HepG2 (cell line): Measurements from ENCODE around the gene CD300LF. TPM values are rescaled to one million over a fixed set of nuclear protein-coding genes. Genes with fewer than 3 reads are reported as not detected.

Source experiments
- ATAC-seq: fragments of 200-7000 bp; cut with Tn5 transposase; 3 replicates; pipeline ENCODE4 v1.9.1; 2020; ENCODE audit warnings: mild to moderate bottlenecking, moderate library complexity
- BruUV-seq: library from RNA; stranded (reverse); fragments of 400-500 nt; replicated peaks from 2 replicates; lab custom pipeline; 2021; lab: Mats Ljungman, UMichigan
- CTCF ChIA-PET: fragments of 300-600 bp; formaldehyde crosslinking; extraction: SDS; loops from one replicate; lab custom pipeline; 2021; ENCODE audit warnings: low total read pairs, inconsistent platforms, low intra/inter-chr PET ratio; lab: Yijun Ruan, JAX
- POLR2A ChIA-PET: fragments of 350-600 bp; sonication (Branson Sonifier 250); formaldehyde crosslinking; loops from one replicate; lab custom pipeline; 2020; ENCODE audit warnings: antibody characterized with exemption, inconsistent platforms; lab: Yijun Ruan, JAX
- DNase-seq: peaks from one replicate; pipeline ENCODE4 v3.0.0-alpha.2; 2015; ENCODE audit warnings: low spot score
- FAIRE-seq: peaks from 3 replicates; lab custom pipeline; 2011; peaks lifted over from hg19 to GRCh38; lab: Jason Lieb, UNC
- H2AFZ ChIP-seq: one replicate; pipeline ENCODE4 v1.6.1; 2011; ENCODE audit warnings: low read length, inconsistent platforms
- H3K27ac ChIP-seq: fragments of 300-600 bp; 3 replicates; pipeline ENCODE4 v1.8.0; 2011; ENCODE audit warnings: mixed run types, mild to moderate bottlenecking, mixed read lengths, low read length, inconsistent platforms; ENCODE audit not compliant: insufficient read depth; ENCODE audit errors: extremely low read length
- H3K27me3 ChIP-seq, 2 experiments: fragments of 200-600 bp in 1 of 2; 2 replicates in 1 of 2; 3 replicates in 1 of 2; pipeline versions ENCODE4 v1.6.0 to v1.8.0; 2011; ENCODE audit warnings: low read length in 2 of 2, mild to moderate bottlenecking in 2 of 2, moderate library complexity in 2 of 2, inconsistent platforms in 1 of 2; ENCODE audit not compliant: insufficient read depth in 2 of 2, control insufficient read depth in 1 of 2
- H3K36me3 ChIP-seq, 2 experiments: fragments of 200-600 bp in 1 of 2; replicated peaks in 1 of 2; 2 replicates in 1 of 2; 3 replicates in 1 of 2; pipeline versions ENCODE4 v1.5.1 to v1.8.0; 2011; ENCODE audit warnings: low read length in 2 of 2, inconsistent platforms in 1 of 2; ENCODE audit not compliant: insufficient read depth in 2 of 2, control insufficient read depth in 1 of 2
- H3K4me1 ChIP-seq: 2 replicates; pipeline ENCODE4 v1.5.1; 2012; ENCODE audit warnings: low read length, inconsistent platforms; ENCODE audit not compliant: insufficient read depth
- H3K4me2 ChIP-seq: 2 replicates; pipeline ENCODE4 v1.6.0; 2011; ENCODE audit warnings: low read depth, low read length, inconsistent platforms
- H3K4me3 ChIP-seq, 3 experiments: fragments of 200-600 bp in 1 of 3; sonication (generic), shearing (Covaris generic) in 1 of 3; replicated peaks in 1 of 3; 2 replicates each; pipeline ENCODE4 v1.5.1; 2011 to 2016; ENCODE audit warnings: low read length in 3 of 3, inconsistent platforms in 2 of 3, low read depth in 2 of 3, mild to moderate bottlenecking in 2 of 3, control low read depth in 1 of 3, mixed read lengths in 1 of 3; ENCODE audit not compliant: insufficient read depth in 1 of 3
- H3K79me2 ChIP-seq: one replicate; pipeline ENCODE4 v1.6.1; 2011; ENCODE audit warnings: low read length, inconsistent platforms; ENCODE audit not compliant: insufficient read depth
- H3K9ac ChIP-seq: 2 replicates; pipeline ENCODE4 v1.6.0; 2011; ENCODE audit warnings: mild to moderate bottlenecking, low read depth, low read length, inconsistent platforms; ENCODE audit not compliant: insufficient read depth
- H3K9me3 ChIP-seq: 2 replicates; pipeline ENCODE4 v1.5.1; 2012; ENCODE audit warnings: mild to moderate bottlenecking, low read length
- H4K20me1 ChIP-seq: 2 replicates; pipeline ENCODE4 v1.6.0; 2011; ENCODE audit warnings: inconsistent platforms, mild to moderate bottlenecking, low read length, moderate library complexity; ENCODE audit not compliant: insufficient read depth
- ATF7 ChIP-seq, 2 experiments: fragments of 450-650 bp in 1 of 2; sonication (generic) in 1 of 2; formaldehyde crosslinking in 1 of 2; IDR thresholded peaks; 2 replicates each; pipeline versions ENCODE4 v1.4.0 to v1.6.1; 2016 to 2020; ENCODE audit warnings: antibody characterized with exemption in 1 of 2, mild to moderate bottlenecking in 1 of 2, missing genetic modification reagents in 1 of 2
- ATM ChIP-seq: fragments of 450-650 bp; IDR thresholded peaks from 2 replicates; pipeline ENCODE4 v1.7.1; 2017; ENCODE audit warnings: mild to moderate bottlenecking, borderline replicate concordance
- FOXK1 ChIP-seq: sonication (generic); formaldehyde crosslinking; IDR thresholded peaks from 2 replicates; pipeline ENCODE4 v1.4.0; 2020; ENCODE audit warnings: low read depth, missing genetic modification reagents, borderline replicate concordance
- KLF15 ChIP-seq: sonication (generic); formaldehyde crosslinking; IDR thresholded peaks from 2 replicates; pipeline ENCODE4 v1.8.1; 2023; ENCODE audit warnings: borderline replicate concordance, mild to moderate bottlenecking, inconsistent platforms, missing genetic modification reagents, mixed read lengths
- NCOR1 ChIP-seq: fragments of 200-600 bp; sonication (generic); IDR thresholded peaks from 2 replicates; pipeline ENCODE4 v1.7.0; 2017; ENCODE audit warnings: antibody characterized with exemption, low read length, borderline replicate concordance
- RBM39 ChIP-seq: fragments of 200-400 bp; formaldehyde crosslinking; IDR thresholded peaks from one replicate; pipeline ENCODE4 v1.6.1; 2018; ENCODE audit warnings: antibody characterized with exemption, mild to moderate bottlenecking, low read depth, low read length; ENCODE audit not compliant: poor library complexity, severe bottlenecking
- SRSF1 ChIP-seq: fragments of 200-400 bp; formaldehyde crosslinking; optimal IDR thresholded peaks from 2 replicates; pipeline ENCODE3; 2017; ENCODE audit warnings: mild to moderate bottlenecking, low read depth, low read length, moderate library complexity
- XRCC5 ChIP-seq: fragments of 200-400 bp; formaldehyde crosslinking; optimal IDR thresholded peaks from 2 replicates; pipeline ENCODE3; 2017; ENCODE audit warnings: mild to moderate bottlenecking, low read length
- ZNF232 ChIP-seq: sonication (generic); formaldehyde crosslinking; IDR thresholded peaks from 2 replicates; pipeline ENCODE4 v1.4.0; 2020; ENCODE audit warnings: missing genetic modification reagents, borderline replicate concordance
- ZNF670 ChIP-seq: sonication (generic); formaldehyde crosslinking; IDR thresholded peaks from 2 replicates; pipeline ENCODE4 v1.8.0; 2022; ENCODE audit warnings: mild to moderate bottlenecking, missing genetic modification reagents, borderline replicate concordance
- WGBS: methylation state at CpG from one replicate; pipeline ENCODE4 v1.1.6; 2017; ENCODE audit warnings: low lambda C conversion rate; 5-methylcytosine and 5-hydroxymethylcytosine counted together
- in situ Hi-C: cut with HindIII; loops from 2 replicates; pipeline ENCODE4 v1.10.0; 2017; ENCODE audit warnings: low pct_unique_long_range_greater_than_20kb; ENCODE audit not compliant: extremely low pct_ligation_motif_present
- intact Hi-C: fragments of 100-400 bp; cut with micrococcal nuclease; formaldehyde crosslinking; loops from one replicate; pipeline ENCODE4 v1.10.0; 2022; ENCODE audit not compliant: unreplicated experiment
- polyA plus RNA-seq, 8 experiments: library from polyadenylated mRNA; depleted of rRNA in 3 of 8; stranded (reverse) in 7 of 8; unstranded in 1 of 8; fragments of >200 nt; fragmentation: Illumina TruSeq in 4 of 8; extraction: Trizol in 4 of 8; gene quantifications; 2 replicates each; pipeline versions ENCODE4 v1.2.1 to v1.2.3, GENCODE V29; 2011 to 2016; ENCODE audit warnings: low read depth in 4 of 8, missing spikeins in 1 of 8, mixed read lengths in 1 of 8; ENCODE audit not compliant: insufficient read depth in 1 of 8
- total RNA-seq, 5 experiments: library from RNA; depleted of rRNA; stranded (reverse); fragments of >200 nt; fragmentation: Illumina TruSeq; extraction: Trizol; gene quantifications; 2 replicates each; pipeline ENCODE4 v1.2.3, GENCODE V29; 2016; ENCODE audit warnings: low read depth in 1 of 5
- TF ChIP-seq, protein P1 (sequence below): sonication (generic); formaldehyde crosslinking; IDR thresholded peaks from 2 replicates; pipeline ENCODE4 v1.4.0; 2020; ENCODE audit warnings: mild to moderate bottlenecking, missing genetic modification reagents, borderline replicate concordance
- TF ChIP-seq, protein P2 (sequence below): sonication (generic); formaldehyde crosslinking; IDR thresholded peaks from 2 replicates; pipeline ENCODE4 v1.4.0; 2020; ENCODE audit warnings: missing genetic modification reagents, low read depth, mild to moderate bottlenecking, borderline replicate concordance

CD300LF gene
- total and polyA plus RNA-seq, 2 of the 13 experiments (the other 11 are each of a cell fraction or from before 2014, with no cell fraction given) = not detected

DNA sequence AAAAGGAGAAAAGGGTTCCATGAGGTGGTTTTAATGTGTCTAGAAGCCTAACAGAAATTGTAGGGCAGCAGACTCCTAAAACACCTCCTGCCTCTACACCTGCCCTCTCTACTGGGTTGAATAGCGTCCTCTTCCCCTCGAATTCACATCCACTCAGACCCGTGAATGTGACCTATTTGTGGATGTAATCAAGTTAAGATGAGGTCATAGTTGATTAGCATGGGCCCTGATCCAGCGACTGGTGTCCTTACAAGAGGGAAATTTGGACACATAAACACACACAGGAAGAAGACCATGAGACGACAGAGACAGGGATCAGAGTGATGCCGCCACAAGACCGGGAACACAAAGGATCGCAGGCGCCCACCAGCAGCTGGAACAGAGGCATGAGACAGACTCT, 13.5 kb downstream of the CD300LF start:
- in situ Hi-C loops = no loop called here
- 46% methylated on average over 9 of the region's 9 CpGs for WGBS
- FAIRE-seq = no peak
- H2AFZ ChIP-seq = no peak overlapping the region
- no peak overlapping the region for H3K27ac ChIP-seq
- ChIA-PET POLR2A (no interaction called here), CTCF (no interaction called here)
- no peak for DNase-seq
- BruUV-seq = no TSS peak
- no peaks in the 10 kb centered on the region for H3K79me2 ChIP-seq
- no peak overlapping the region for H3K9ac ChIP-seq
- no peak overlapping the region for H3K4me3 ChIP-seq
- no peaks in the 10 kb centered on the region for H3K4me1 ChIP-seq
- ATAC-seq = no peak
- H3K4me2 ChIP-seq = no peak overlapping the region
- no peaks in the 10 kb centered on the region for H3K9me3 ChIP-seq
- peaks cover 5% of the 10 kb centered on the region; the same call in 1 of the 2 replicates for H4K20me1 ChIP-seq
- TF ChIP-seq ATF7 (IDR thresholded peaks at IDR 0.05) (peak; percentile 72), ATF7 (CRISPR knock-in tag; IDR thresholded peaks at IDR 0.05) (no peak)
- TF ChIP-seq, protein P1, sequence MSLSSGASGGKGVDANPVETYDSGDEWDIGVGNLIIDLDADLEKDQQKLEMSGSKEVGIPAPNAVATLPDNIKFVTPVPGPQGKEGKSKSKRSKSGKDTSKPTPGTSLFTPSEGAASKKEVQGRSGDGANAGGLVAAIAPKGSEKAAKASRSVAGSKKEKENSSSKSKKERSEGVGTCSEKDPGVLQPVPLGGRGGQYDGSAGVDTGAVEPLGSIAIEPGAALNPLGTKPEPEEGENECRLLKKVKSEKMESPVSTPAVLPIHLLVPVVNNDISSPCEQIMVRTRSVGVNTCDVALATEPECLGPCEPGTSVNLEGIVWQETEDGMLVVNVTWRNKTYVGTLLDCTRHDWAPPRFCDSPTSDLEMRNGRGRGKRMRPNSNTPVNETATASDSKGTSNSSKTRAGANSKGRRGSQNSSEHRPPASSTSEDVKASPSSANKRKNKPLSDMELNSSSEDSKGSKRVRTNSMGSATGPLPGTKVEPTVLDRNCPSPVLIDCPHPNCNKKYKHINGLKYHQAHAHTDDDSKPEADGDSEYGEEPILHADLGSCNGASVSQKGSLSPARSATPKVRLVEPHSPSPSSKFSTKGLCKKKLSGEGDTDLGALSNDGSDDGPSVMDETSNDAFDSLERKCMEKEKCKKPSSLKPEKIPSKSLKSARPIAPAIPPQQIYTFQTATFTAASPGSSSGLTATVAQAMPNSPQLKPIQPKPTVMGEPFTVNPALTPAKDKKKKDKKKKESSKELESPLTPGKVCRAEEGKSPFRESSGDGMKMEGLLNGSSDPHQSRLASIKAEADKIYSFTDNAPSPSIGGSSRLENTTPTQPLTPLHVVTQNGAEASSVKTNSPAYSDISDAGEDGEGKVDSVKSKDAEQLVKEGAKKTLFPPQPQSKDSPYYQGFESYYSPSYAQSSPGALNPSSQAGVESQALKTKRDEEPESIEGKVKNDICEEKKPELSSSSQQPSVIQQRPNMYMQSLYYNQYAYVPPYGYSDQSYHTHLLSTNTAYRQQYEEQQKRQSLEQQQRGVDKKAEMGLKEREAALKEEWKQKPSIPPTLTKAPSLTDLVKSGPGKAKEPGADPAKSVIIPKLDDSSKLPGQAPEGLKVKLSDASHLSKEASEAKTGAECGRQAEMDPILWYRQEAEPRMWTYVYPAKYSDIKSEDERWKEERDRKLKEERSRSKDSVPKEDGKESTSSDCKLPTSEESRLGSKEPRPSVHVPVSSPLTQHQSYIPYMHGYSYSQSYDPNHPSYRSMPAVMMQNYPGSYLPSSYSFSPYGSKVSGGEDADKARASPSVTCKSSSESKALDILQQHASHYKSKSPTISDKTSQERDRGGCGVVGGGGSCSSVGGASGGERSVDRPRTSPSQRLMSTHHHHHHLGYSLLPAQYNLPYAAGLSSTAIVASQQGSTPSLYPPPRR (CRISPR knock-in tag) = no peak
- TF ChIP-seq, all 625 proteins: peak for 1
- H3K27me3 ChIP-seq = peaks cover 4 to 40% of the 10 kb centered on the region in 2 experiments
- intact Hi-C loops = no loop called here
- H3K36me3 ChIP-seq = no peaks in the 10 kb centered on the region

DNA sequence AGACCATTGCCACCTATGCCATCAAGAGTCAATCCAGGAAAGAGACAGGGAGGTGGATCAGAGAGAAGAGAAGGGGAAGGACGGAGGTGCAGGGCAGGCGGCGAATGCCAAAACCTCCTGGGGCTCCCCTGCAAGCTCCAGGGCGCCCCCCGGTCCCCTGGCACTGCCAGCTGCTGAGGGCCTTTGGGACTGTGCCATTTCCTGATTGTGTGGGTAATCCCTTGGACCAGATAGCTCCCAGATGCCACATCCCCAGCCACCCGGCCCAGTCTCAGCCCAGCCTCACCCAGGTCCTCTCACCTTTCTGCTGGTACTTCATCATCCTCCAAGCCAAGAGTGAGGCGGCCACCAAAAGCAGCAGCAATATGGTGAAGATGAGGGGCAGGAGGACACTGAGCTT, 14.7 kb downstream of the CD300LF start:
- H3K27ac ChIP-seq = no peak overlapping the region
- H3K79me2 ChIP-seq = no peaks in the 10 kb centered on the region
- H3K4me2 ChIP-seq = no peak overlapping the region
- in situ Hi-C loops = no loop called here
- CTCF ChIA-PET = no interaction called here
- no peak overlapping the region for H3K4me3 ChIP-seq
- BruUV-seq = no TSS peak
- POLR2A ChIA-PET = no interaction called here
- H3K27me3 ChIP-seq = peaks cover 4 to 41% of the 10 kb centered on the region in 2 experiments
- DNase-seq (no peak), ATAC-seq (no peak), FAIRE-seq (no peak)
- no peak overlapping the region for H3K9ac ChIP-seq
- no peaks in the 10 kb centered on the region for H3K9me3 ChIP-seq
- WGBS = 17% methylated on average over 7 of the region's 7 CpGs
- H3K36me3 ChIP-seq = no peaks in the 10 kb centered on the region
- intact Hi-C loops = no loop called here
- no peaks in the 10 kb centered on the region for H3K4me1 ChIP-seq
- H2AFZ ChIP-seq = no peak overlapping the region
- H4K20me1 ChIP-seq = peaks cover 5% of the 10 kb centered on the region; the same call in 1 of the 2 replicates
- TF ChIP-seq, protein P2, sequence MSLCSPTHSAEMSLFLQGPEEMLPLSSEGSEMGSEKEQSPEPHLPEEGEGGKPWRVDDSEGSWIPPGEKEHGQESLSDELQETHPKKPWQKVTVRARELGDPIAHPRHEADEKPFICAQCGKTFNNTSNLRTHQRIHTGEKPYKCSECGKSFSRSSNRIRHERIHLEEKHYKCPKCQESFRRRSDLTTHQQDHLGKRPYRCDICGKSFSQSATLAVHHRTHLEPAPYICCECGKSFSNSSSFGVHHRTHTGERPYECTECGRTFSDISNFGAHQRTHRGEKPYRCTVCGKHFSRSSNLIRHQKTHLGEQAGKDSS (CRISPR knock-in tag) = no peak
- TF ChIP-seq NCOR1 (no peak), KLF15 (CRISPR knock-in tag) (no peak), ZNF670 (CRISPR knock-in tag) (no peak), ZNF232 (no peak), FOXK1 (CRISPR knock-in tag) (no peak), XRCC5 (no peak), ATM (no peak), RBM39 (no peak), SRSF1 (no peak)
